ENCODE data around the gene SRSF7.
"Not testable (repeated sequence)": the region's sequence is repeated elsewhere in the genome, so short reads cannot be mapped to it uniquely, and the experiment has no call there.

DNA sequence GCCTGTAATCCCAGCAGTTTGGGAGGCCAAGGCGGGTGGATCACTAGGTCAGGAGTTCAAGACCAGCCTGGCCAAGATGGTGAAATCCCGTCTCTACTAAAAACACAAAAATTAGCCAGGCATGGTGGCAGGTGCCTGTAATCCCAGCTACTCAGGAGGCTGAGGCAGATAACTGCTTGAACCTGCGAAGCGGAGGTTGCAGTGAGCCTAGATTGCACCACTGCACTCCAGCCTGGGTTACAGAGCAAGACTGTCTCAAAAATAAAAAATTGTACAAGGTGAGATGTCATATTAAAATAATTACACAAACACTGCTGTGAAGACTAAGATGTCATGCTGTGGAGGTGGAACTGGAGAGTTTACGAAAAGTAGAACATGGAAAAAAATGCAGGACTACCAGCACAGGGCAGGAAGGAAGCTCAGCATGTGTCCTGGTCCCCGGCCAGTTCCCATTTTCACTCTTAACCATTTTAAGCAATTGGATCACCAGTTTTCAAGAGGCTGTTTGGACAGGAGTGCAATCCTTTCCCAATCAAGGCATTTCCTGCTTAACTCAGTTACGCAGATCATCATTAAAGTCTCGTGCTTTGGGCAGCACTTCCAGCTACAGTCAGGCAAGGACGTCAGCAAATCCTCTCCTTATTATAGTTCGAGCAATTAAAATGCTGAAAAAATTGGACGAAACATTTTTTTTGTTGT is 14.0 kb downstream of the SRSF7 start:
- TF ChIP-seq, protein P1, sequence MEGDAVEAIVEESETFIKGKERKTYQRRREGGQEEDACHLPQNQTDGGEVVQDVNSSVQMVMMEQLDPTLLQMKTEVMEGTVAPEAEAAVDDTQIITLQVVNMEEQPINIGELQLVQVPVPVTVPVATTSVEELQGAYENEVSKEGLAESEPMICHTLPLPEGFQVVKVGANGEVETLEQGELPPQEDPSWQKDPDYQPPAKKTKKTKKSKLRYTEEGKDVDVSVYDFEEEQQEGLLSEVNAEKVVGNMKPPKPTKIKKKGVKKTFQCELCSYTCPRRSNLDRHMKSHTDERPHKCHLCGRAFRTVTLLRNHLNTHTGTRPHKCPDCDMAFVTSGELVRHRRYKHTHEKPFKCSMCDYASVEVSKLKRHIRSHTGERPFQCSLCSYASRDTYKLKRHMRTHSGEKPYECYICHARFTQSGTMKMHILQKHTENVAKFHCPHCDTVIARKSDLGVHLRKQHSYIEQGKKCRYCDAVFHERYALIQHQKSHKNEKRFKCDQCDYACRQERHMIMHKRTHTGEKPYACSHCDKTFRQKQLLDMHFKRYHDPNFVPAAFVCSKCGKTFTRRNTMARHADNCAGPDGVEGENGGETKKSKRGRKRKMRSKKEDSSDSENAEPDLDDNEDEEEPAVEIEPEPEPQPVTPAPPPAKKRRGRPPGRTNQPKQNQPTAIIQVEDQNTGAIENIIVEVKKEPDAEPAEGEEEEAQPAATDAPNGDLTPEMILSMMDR (IDR thresholded peaks at IDR 0.05 in 8 of 11, conservative IDR thresholded peaks at IDR 0.05 in 3 of 11) = not testable (repeated sequence)
- TF ChIP-seq POLR2A (IDR thresholded peaks at IDR 0.05) = not testable (repeated sequence)

Data from spleen (tissue), 7 donors.